GM12878 (cell line): Measurements from ENCODE around the gene HS3ST3B1. TPM values are rescaled to one million over a fixed set of nuclear protein-coding genes. Genes with fewer than 3 reads are reported as not detected.

Experiments
- ATAC-seq: fragments of 200-7000 bp; cut with Tn5 transposase; 3 replicates; pipeline ENCODE4 v1.9.1; 2020; ENCODE audit warnings: mild to moderate bottlenecking, moderate library complexity
- BruUV-seq: library from RNA; stranded (reverse); fragments of 400-500 nt; replicated peaks from 2 replicates; lab custom pipeline; 2021; lab: Mats Ljungman, UMichigan
- CTCF ChIA-PET: fragments of 300-600 bp; sonication (Branson Sonifier 250); formaldehyde crosslinking; extraction: SDS; loops from one replicate; lab custom pipeline; 2021; ENCODE audit warnings: inconsistent platforms; lab: Yijun Ruan, JAX
- POLR2A ChIA-PET: fragments of 350-600 bp; formaldehyde crosslinking; extraction: SDS; loops from one replicate; lab custom pipeline; 2021; ENCODE audit warnings: inconsistent platforms; lab: Charles Lee
- RAD21 ChIA-PET: fragments of 300-600 bp; sonication (Branson Sonifier 250); formaldehyde crosslinking; loops from one replicate; lab custom pipeline; 2023; ENCODE audit warnings: antibody characterized with exemption; ENCODE audit not compliant: unreplicated experiment; lab: Charles Lee
- SMC1A ChIA-PET: fragments of 300-600 bp; sonication (Branson Sonifier 250); formaldehyde crosslinking; loops from one replicate; lab custom pipeline; 2023; ENCODE audit not compliant: unreplicated experiment, uncharacterized antibody; lab: Charles Lee
- DNase-seq: peaks from one replicate; pipeline ENCODE4 v3.0.0-alpha.2; 2011; ENCODE audit warnings: low read depth, low spot score
- FAIRE-seq: peaks from 3 replicates; lab custom pipeline; 2011; peaks lifted over from hg19 to GRCh38; lab: Jason Lieb, UNC
- H2AFZ ChIP-seq: 2 replicates; pipeline ENCODE4 v1.6.0; 2011; ENCODE audit warnings: low read depth, low read length, control low read depth; ENCODE audit not compliant: control insufficient read depth
- H3K27ac ChIP-seq: 2 replicates; pipeline ENCODE4 v1.5.1; 2011; ENCODE audit warnings: control low read depth; ENCODE audit not compliant: control insufficient read depth, insufficient read depth
- H3K27me3 ChIP-seq, 2 experiments: replicated peaks in 1 of 2; 2 replicates each; pipeline versions ENCODE4 v1.6.0 to v1.6.1; 2011; ENCODE audit warnings: low read length in 1 of 2; ENCODE audit not compliant: control insufficient read depth in 2 of 2, insufficient read depth in 2 of 2
- H3K36me3 ChIP-seq, 2 experiments: 2 replicates each; pipeline ENCODE4 v1.5.1; 2011; ENCODE audit warnings: low read length in 1 of 2; ENCODE audit not compliant: control insufficient read depth in 2 of 2, insufficient read depth in 2 of 2
- H3K4me1 ChIP-seq: 2 replicates; pipeline ENCODE4 v1.6.1; 2011; ENCODE audit warnings: mild to moderate bottlenecking, low read length, moderate library complexity, mixed read lengths; ENCODE audit not compliant: control insufficient read depth, insufficient read depth
- H3K4me2 ChIP-seq: 2 replicates; pipeline ENCODE4 v1.6.0; 2011; ENCODE audit warnings: control low read depth; ENCODE audit not compliant: control insufficient read depth, insufficient read depth
- H3K4me3 ChIP-seq: fragments of 200-600 bp; sonication (generic); 2 replicates; pipeline ENCODE4 v1.5.1; 2016
- H3K79me2 ChIP-seq: 2 replicates; pipeline ENCODE4 v1.6.0; 2011; ENCODE audit warnings: low read length; ENCODE audit not compliant: control insufficient read depth, insufficient read depth
- H3K9ac ChIP-seq: 2 replicates; pipeline ENCODE4 v1.8.0; 2011; ENCODE audit warnings: low read length, control low read depth, mixed read lengths; ENCODE audit not compliant: control insufficient read depth, insufficient read depth
- H3K9me3 ChIP-seq: replicated peaks from 3 replicates; pipeline ENCODE4 v1.5.1; 2011; ENCODE audit warnings: mild to moderate bottlenecking, low read length; ENCODE audit not compliant: control insufficient read depth, insufficient read depth
- H4K20me1 ChIP-seq: 2 replicates; pipeline ENCODE4 v1.6.0; 2011; ENCODE audit not compliant: control insufficient read depth, insufficient read depth
- ATF2 ChIP-seq: IDR thresholded peaks from 2 replicates; pipeline ENCODE4 v1.6.1; 2012; ENCODE audit warnings: low read length, inconsistent platforms
- BCL3 ChIP-seq: IDR thresholded peaks from 2 replicates; pipeline ENCODE4 v1.6.1; 2011; ENCODE audit warnings: borderline replicate concordance, low read depth, mild to moderate bottlenecking, moderate library complexity, low read length; ENCODE audit not compliant: insufficient read depth, poor library complexity, severe bottlenecking
- BHLHE40 ChIP-seq, 2 experiments: fragments of 450-650 bp in 1 of 2; IDR thresholded peaks; 2 replicates each; pipeline ENCODE4 v1.6.1; 2011 to 2017; ENCODE audit warnings: low read depth in 2 of 2, borderline replicate concordance in 1 of 2, improper control_type of control experiment in 1 of 2, low read length in 1 of 2, mild to moderate bottlenecking in 1 of 2
- KDM1A ChIP-seq: fragments of 200-600 bp; sonication (generic); IDR thresholded peaks from 2 replicates; pipeline ENCODE4 v1.6.1; 2016; ENCODE audit warnings: borderline replicate concordance
- MXI1 ChIP-seq: fragments of 150-350 bp; IDR thresholded peaks from 2 replicates; pipeline ENCODE4 v1.6.1; 2011; ENCODE audit warnings: low read depth, mild to moderate bottlenecking, inconsistent platforms, low read length, improper control_type of control experiment
- PKNOX1 ChIP-seq: fragments of 450-650 bp; IDR thresholded peaks from 2 replicates; pipeline ENCODE4 v1.6.1; 2016; ENCODE audit warnings: mild to moderate bottlenecking
- PRDM15 ChIP-seq: fragments of 450-650 bp; formaldehyde crosslinking; IDR thresholded peaks from 2 replicates; pipeline ENCODE4 v1.4.0; 2020; ENCODE audit warnings: mild to moderate bottlenecking, moderate library complexity
- SKIL ChIP-seq: fragments of 450-650 bp; IDR thresholded peaks from 2 replicates; pipeline ENCODE4 v1.6.1; 2017; ENCODE audit warnings: mild to moderate bottlenecking, low read depth, inconsistent platforms; ENCODE audit not compliant: poor library complexity, severe bottlenecking
- ZNF217 ChIP-seq: fragments of 450-650 bp; IDR thresholded peaks from 2 replicates; pipeline ENCODE4 v1.6.1; 2017; ENCODE audit warnings: antibody characterized with exemption, mild to moderate bottlenecking
- ZNF274 ChIP-seq: IDR thresholded peaks from one replicate; pipeline ENCODE4 v1.8.0; 2011; ENCODE audit not compliant: insufficient read length, insufficient read depth
- ZNF384 ChIP-seq: IDR thresholded peaks from 2 replicates; pipeline ENCODE4 v1.6.1; 2012; ENCODE audit warnings: low read depth, mild to moderate bottlenecking, low read length, improper control_type of control experiment, borderline replicate concordance
- WGBS: methylation state at CpG from one replicate; pipeline ENCODE4 v1.1.6; 2016; ENCODE audit warnings: low lambda C conversion rate; ENCODE audit not compliant: insufficient replicate concordance, insufficient coverage; ENCODE audit errors: missing lambda C conversion rate; 5-methylcytosine and 5-hydroxymethylcytosine counted together
- in situ Hi-C: fragments of 300-500 bp; cut with MboI; formaldehyde crosslinking; loops from 9 replicates; pipeline ENCODE4 v1.14.3; 2018; ENCODE audit warnings: mixed read lengths
- intact Hi-C: fragments of 100-400 bp; cut with micrococcal nuclease; formaldehyde crosslinking; loops from one replicate; pipeline ENCODE4 v1.14.2; 2022; ENCODE audit not compliant: unreplicated experiment
- polyA plus RNA-seq, 11 experiments: library from polyadenylated mRNA; depleted of rRNA in 4 of 11; unstranded in 6 of 11; stranded (reverse) in 5 of 11; fragments of >200 nt; fragmentation: Nextera tagmentation in 4 of 11; fragmentation: Illumina TruSeq in 1 of 11; extraction: Ambion mirVana in 4 of 11; extraction: Trizol in 1 of 11; gene quantifications; 1 replicate in 1 of 11; 2 replicates in 10 of 11; pipeline versions ENCODE4 v1.2.1 to v1.2.3, GENCODE V29; 2011 to 2016; ENCODE audit warnings: inconsistent platforms in 2 of 11, missing spikeins in 2 of 11, low read depth in 1 of 11
- total RNA-seq, 4 experiments: library from RNA; depleted of rRNA in 3 of 4; stranded (reverse); fragments of >200 nt in 3 of 4; fragmentation: Illumina TruSeq in 1 of 4; extraction: Trizol in 1 of 4; gene quantifications; 2 replicates each; pipeline versions ENCODE4 v1.2.1 to v1.2.3, GENCODE V29; 2013 to 2021
- TF ChIP-seq, protein P1 (sequence below): IDR thresholded peaks from 2 replicates; pipeline ENCODE4 v1.6.1; 2011; ENCODE audit warnings: low read depth, low read length, improper control_type of control experiment, borderline replicate concordance

The HS3ST3B1 gene
- total and polyA plus RNA-seq, 10 of the 15 experiments (the other 5 are each of a cell fraction or from before 2014, with no cell fraction given): 0.03 to 0.14 (median 0.06) TPM; not detected in 3

DNA sequence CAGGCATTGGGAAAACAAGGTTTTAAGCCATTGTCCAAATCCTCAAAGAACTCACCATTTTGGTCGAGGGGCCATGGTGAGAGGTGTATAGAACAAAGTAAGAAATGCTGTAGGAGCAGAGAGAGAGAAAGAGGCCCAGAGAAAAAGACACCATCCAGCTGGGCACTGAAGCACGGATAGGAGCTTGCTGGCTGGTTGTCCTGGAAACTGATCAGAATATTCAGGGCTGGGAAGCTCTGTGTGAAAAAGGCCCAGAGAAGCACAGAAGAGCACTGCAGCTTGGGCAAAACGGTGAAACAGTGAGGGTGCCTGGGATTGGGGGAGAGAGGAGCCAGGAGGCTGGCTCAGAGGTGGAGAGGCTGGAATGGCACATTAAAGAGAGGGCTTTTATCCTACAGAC, 16.5 kb downstream of the HS3ST3B1 start:
- no peak overlapping the region for H3K9ac ChIP-seq
- SMC1A ChIA-PET: no interaction called here
- no peak for TF ChIP-seq SKIL
- no peak for TF ChIP-seq BCL3
- no peak for TF ChIP-seq MXI1
- TF ChIP-seq ZNF217: no peak
- TF ChIP-seq KDM1A: no peak
- no peak for TF ChIP-seq BHLHE40 (IDR thresholded peaks at IDR 0.05; ENCODE audit: borderline replicate concordance in 1 of 2, low read depth in 2 of 2, low read length in 1 of 2)
- no peak for TF ChIP-seq ZNF384
- TF ChIP-seq ATF2: no peak
- TF ChIP-seq PKNOX1: no peak
- TF ChIP-seq ZNF274: no peak
- no peak for TF ChIP-seq PRDM15 (CRISPR knock-in tag)
- TF ChIP-seq, protein P1, sequence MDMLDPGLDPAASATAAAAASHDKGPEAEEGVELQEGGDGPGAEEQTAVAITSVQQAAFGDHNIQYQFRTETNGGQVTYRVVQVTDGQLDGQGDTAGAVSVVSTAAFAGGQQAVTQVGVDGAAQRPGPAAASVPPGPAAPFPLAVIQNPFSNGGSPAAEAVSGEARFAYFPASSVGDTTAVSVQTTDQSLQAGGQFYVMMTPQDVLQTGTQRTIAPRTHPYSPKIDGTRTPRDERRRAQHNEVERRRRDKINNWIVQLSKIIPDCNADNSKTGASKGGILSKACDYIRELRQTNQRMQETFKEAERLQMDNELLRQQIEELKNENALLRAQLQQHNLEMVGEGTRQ: no peak
- no peak overlapping the region for H3K4me3 ChIP-seq
- no peaks in the 10 kb centered on the region for H3K4me1 ChIP-seq
- no peak overlapping the region for H3K27ac ChIP-seq
- BruUV-seq: no TSS peak
- CTCF ChIA-PET: no interaction called here
- RAD21 ChIA-PET: no interaction called here
- DNase-seq: no peak
- no peak overlapping the region for H3K4me2 ChIP-seq
- H3K36me3 ChIP-seq: no peaks in the 10 kb centered on the region
- H4K20me1 ChIP-seq: no peaks in the 10 kb centered on the region
- H3K79me2 ChIP-seq: no peaks in the 10 kb centered on the region
- no peak overlapping the region for H2AFZ ChIP-seq
- no peak for ATAC-seq
- no peaks in the 10 kb centered on the region for H3K9me3 ChIP-seq
- POLR2A ChIA-PET: no interaction called here
- no peaks in the 10 kb centered on the region for H3K27me3 ChIP-seq
- 3% methylated on average over 3 of the region's 3 CpGs for WGBS
- in situ Hi-C loops (no loop called here), intact Hi-C loops (no loop called here)
- FAIRE-seq: no peak
